CD4-positive, alpha-beta T cell treated with Interleukin-17A for 1 hour (primary cell): ENCODE data around the gene ADSS2.

Experiments
- DNase-seq: peaks from one replicate; pipeline ENCODE4 v3.0.0-alpha.2; 2020

ADSS2 gene

GRCh38 chr1:244361764-244362473 is 89.8 kb downstream of the ADSS2 start:
- no peak for DNase-seq
